ENCODE results near the gene ADGB.
A peak's percentile ranks its signal among the peaks of the same experiment; 100 is the strongest.
"Not testable (repeated sequence)": the region's sequence is repeated elsewhere in the genome, so short reads cannot be mapped to it uniquely, and the experiment has no call there.

The ADGB gene

DNA sequence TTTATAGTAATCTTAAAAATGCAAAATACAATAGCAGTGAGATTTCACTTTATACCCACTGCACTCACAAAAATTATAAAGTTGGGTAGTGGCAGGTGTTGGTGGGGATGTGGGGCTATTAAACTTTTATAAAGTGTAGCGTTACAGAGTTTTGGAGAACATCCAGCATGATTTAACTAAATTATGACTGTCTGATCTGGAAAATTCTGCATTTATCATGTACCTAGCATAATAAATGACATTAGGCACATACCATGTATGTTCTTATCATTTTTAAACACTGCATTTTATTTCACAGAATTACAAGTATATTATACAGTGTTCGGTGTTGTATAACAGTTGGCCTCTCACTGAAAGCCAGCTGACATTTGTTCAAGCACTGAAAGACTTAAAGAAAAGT, 169.9 kb downstream of the ADGB start:
- no peak for DNase-seq (ENCODE audit: low spot score)

DNA sequence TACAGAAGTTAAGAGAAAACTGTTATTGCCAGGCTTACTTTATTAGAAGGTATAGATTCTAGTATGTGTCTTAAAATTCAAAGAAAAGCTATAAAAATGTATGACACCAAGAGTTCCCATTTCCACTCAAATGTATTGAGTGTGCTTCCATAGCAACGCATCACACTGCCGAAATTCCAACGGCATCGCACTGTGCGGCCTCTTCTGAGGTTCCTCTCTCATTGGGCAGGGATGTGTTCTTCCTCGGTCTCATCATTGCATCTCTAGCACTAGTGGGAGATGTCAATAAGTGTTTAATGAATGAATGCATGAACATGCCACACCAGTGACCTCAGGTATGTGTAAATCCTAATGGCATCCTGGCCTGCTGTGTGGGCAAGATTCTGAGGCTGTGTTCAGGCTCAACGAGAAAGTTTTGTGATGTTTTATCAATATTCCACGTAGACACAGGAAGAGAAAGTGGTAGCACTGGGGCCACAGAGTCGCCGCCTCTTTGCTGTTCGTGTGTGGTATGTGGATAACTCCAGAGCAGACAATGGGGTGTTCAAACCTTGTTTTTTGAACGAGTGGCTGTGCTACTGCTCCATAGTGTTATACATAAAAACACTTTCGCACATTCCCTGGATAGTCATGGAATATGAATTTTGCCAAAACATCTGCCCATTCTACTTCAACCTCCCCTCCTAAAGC, 171.6 kb downstream of the ADGB start:
- no peak for DNase-seq (ENCODE audit: low spot score)

DNA sequence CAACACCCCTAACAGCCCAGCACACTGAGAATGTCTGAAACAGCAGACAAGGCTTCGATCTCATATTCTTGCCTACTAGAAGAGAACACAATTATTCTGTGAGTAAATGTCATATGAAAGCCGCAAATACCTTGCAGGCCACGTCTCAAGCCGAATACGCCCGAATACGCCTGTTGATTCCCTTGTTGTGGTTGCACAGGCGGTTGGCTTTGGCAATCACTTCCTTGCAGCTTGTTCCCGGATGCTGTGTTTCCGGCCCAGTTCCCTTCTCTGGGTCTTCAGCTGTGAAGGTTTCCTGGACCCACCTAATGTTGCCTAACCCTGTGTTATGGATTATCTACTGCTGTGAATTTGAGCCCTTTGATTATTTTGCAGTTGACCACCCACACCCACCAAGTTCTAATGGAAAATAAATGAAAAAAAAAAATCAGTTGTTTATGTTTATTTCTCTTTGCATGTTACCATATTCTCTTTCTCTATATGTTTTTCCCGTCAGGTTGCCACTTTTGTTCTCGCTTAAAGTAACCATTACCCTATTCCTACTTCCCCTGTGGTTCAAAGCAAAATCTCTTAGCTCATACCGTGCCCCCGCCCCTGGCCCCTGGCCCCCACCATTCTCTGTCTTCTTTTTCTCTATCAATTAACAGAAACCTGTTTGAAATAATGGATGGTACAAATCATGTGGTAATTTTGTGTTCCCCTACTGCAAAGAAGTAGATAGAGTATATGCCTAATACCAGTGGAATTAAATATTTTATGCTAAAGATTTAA, 172.4 kb downstream of the ADGB start:
- no peak for DNase-seq (ENCODE audit: low spot score)

DNA sequence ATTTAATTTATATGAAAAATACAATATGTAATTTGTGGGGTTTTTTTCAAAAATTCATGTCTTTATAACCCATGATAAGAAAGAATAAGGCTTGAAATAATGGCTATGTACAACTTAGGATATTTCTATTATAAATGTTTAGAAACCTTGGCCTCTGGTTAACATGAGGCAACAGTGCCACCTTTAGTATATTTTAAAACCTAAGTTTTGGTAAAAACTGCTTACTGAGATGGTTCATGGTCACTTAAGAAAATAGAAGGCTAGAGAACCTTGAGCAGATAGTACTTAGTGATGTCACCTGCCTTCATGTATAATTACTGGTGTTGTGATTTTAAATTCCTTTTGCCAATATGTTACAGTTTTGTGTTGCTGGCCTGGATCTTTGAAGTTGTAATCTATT, 176.4 kb downstream of the ADGB start:
- no peak for DNase-seq (ENCODE audit: low spot score)

DNA sequence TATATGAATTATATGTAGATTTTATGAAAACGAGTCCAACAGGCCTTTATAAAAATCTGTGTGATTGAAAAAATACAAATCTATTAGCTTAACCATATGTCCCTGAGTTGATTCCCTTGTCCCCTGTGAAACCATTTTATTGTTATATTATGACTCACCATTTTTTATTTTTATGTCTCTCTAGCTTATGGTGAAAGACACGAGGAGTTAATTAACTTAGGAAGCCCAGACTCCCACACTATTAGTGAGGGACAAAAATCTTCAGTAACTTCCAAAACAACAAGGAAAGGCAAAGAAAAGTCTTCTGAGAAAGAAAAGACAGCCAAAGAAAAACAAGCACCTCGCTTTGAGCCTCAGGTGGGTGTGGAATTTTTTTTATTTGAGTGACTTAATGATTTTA, 183.1 kb downstream of the ADGB start:
- DNase-seq (ENCODE audit: low spot score): no peak

DNA sequence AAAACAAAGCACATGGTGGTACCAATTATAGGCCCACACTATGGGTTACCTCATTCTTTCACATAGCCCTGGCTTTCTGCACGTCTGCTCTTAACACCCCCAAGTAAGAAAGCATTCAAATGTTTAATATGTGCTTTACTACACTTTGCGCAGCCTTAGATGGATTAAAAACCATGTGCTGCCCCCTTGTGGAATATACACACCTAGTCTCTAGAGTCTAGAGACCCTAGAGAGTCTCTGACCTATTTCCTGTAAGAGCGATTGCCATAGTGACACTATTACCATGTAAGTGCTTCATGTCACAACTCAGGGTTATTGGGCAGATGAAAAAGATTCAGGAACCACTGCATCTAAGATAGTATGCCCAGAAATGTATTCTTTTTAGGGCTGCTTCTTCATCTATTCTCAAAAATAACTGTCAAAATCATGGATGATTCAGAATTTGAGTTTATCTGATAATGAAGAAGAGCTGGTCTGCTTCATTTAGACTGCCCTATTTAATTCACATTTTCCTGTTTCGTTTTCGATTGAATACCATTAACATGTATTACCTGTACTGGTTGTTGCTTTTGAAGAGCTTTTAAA, 186.3 kb downstream of the ADGB start:
- DNase-seq (ENCODE audit: low spot score): peak; percentile 76

DNA sequence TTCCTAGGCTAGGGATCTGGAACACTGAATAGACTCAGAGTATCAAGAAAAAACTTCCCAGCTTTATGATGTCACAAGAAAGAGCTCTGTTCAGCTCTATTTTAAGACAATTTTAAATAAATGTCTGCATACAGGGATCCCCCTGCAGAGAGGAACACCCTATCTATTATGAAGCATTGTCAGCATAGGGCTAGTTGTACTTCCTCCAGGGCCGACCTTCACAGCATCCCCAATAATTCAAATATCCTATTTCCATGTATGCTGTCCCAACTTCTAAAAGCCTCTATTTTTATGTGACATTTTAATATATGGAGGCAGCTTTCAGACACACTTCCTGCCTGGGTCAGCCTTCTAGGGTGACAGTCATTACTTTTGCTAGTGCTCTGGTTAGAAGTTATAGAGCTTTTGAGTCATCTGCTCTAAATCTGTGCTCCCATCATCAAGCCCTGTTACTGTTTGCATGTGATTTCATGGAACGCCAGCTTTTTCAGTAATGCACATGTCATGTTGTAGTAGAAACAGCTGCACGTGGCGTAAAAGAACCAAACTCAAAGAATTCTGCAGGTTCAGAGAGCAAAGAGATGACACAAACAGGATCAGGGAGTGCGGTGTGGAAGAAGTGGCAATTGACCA, 189.2 kb downstream of the ADGB start:
- no peak for DNase-seq (ENCODE audit: low spot score)

DNA sequence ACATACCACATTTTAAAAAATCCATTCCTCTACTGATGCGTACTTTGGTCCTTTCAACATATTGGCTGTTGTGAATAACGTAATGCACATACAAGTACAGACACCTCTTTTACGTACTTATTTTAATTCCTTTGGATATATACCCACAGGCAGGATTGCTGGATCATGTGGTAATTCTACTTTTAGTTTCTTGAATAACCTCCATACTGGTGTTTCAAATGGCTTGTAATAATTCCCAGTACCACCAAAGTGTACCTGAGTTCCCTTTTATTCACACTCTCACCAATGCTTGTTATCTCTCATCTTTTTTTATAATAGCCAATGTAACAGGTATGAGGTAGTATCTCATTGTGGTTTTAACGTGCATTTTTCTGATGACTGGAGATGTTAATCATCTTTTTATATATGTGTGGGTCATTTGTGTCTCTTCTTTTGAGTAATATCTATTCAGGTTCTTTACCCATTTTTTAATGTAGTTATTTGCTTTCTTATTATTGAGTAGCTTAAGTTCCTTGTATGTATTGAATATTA, 191.9 kb downstream of the ADGB start:
- no peak for DNase-seq (ENCODE audit: low spot score)

DNA sequence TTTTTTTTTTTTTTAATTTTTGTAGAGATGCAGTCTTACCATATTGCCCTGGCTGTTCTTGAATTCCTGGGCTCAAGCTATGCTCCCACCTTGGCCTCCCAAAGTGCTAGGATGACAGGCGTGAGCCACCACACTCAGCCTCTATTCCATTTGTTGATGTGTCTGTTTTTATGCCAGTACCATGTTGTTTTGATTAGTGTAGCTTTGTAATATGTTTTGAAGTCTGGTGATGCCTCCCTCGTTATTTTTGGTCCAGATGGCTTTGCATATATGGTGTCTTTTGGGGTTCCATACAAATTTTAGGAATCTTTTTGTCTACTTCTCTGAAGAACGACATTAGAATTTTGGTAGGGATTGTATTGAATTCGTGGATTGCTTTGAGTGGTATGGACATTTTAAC, 193.2 kb downstream of the ADGB start:
- no peak for DNase-seq (ENCODE audit: low spot score)

DNA sequence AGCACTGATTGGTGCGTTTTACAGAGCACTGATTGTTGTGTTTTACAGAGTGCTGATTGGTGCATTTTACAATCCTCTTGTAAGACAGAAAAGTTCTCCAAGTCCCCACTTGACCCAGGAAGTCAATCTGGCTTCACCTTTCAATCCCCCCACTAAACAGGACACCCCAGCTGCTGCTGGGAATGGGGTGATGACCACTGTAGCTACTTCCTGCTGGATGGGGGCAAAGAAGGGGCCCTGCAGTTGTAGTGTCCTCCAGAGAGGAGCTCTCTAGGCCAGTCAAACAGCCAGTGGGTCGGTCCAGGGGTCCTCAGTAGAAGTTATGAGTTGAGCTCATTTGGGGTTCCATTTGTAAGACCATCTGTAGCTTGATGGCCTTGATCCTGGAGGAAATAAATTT, 194.4 kb downstream of the ADGB start:
- not testable (repeated sequence) for DNase-seq (ENCODE audit: low spot score)

DNA sequence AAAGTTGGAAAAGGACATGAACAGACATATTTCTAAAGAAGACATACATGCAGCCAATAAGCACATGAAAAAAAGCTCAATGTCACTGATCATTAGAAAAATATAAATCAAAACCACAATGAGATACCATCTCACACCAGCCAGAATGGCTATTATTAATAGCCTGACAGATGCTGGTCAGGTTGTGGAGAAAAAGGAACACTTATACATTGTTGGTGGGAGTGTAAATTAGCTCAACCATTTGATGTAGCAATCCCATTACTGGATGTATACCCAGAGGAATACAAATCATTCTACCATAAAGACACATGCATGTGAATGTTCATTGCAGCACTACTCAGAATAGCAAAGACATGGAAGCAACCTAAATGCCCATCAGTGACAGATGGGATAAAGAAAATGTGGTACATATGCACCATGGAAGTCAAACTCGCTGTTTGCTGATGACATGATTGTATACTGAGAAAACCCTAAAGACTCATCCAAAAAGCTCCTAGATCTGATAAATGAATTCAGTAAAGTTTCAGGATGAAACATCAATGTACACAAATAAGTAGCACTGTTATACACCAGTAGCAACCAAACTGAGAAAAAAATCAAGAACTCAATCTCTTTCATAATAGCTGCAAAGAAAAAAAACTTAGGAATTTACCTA, 196.8 kb downstream of the ADGB start:
- DNase-seq (ENCODE audit: low spot score): no peak

DNA sequence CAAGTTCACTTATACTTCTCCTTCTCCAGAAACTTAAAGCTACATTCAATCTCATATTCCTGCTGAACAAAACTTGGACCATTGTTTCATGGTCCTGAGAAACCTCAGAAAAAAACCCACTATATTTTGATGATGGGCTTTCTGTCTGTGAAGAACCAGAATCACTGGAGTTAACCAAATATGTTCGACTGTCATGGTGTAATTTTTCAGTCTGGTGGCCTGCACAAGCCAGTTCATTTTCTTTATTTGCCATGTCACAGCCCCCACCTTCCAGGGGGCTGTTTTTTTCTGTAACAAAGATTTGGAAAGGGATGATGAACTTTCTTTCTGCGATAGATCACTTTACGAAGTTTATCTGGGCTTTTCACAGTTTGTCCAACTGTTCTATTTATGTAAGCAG, 204.4 kb downstream of the ADGB start:
- DNase-seq (ENCODE audit: low spot score): not testable (repeated sequence)

DNA sequence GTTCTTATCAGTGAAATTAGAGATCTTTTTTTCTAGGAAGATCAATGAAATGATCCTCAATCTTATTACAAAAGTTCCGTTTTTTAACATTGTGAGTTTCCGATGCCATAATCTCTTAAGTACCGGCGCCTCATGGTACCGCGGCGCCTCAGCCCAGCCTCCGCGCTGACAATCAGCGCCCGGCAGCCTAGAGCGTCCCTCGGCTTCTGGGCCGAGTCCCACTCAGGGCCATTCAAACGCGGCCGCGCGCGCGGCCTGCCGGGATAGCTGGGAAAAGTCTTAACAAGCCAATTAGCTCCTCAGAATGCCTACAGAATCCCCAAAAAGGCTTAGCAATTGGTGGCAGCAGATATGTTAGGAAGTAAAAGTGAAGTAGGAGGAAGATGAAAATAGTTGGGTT, 204.8 kb downstream of the ADGB start:
- no peak for DNase-seq (ENCODE audit: low spot score)

DNA sequence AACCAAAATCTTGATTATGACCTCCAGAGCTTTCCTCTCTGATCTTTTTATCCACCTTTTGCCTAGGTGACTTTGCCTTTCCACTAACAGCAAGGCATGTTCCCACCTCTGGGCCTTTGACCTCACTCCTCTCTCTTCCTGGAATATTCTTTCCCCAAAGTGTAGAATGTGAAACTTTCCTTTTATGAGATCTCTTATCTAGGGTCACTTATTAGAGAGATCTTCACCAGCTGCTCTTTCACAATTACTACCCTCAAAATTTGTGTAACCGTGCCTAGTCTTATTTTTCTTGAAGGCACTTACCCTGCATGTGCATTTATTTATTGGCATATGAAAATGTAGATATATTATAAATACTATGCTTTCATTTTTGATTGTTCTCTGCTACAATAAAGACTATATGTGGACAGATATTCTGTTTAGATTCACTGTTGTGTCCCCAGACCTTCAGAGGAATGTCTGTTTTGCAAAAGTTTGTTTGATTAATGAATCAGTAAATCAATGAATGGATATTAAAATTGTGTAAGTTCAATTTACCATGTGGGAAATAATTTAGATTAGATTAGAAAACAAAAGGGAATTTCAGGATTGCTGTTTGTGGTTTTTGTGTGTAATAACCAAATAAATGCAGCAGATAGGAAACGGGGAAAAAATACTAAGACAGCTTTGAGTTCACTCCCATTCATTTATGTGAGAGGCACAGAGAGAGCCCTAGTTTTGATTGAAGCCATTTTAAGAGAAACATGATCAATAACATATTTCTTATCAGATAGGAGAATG, 207.0 kb downstream of the ADGB start:
- no peak for DNase-seq (ENCODE audit: low spot score)

DNA sequence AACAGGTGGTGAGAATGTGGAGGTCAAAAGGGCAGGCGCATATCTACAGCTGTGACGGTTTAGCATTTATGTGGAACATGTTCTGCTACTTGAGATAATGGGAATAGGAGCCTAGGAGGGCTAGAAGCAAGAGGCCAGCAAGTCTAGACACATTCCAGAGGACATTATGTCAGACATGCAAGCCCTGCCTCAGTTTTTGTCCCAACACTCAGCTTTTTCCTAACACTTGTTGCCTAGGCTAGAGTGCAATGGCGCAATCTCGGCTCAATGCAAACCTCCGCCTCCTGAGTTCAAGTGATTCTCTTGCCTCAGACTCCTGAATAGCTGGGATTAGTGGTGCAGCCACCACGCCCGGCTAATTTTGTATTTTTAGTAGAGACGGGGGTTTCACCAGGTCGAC, 210.2 kb downstream of the ADGB start:
- not testable (repeated sequence) for DNase-seq (ENCODE audit: low spot score)

DNA sequence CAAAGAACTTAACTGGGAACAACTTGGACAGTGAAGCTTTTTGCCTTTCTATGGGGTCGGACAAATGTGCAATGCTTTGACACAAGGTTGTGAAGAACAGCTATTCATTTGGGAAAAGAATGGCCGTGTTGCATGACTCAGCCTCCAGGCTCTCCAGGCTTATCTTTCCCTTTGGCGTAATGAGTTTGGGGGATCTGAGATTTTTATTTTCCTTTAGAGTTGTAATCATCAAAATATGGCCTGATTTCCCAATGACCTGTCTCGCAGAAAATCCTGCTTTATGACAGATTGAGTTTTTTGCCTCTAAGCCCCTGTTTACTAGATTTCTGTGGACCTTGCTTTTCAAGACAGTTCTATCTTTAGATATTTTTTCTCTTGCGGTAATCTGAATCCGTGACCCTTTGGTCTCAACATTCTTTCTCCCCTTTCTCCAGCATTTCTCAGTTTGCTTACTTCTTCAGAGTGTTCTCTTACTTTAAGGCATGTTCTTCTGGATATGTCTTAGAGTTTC, 214.1 kb downstream of the ADGB start:
- DNase-seq (ENCODE audit: low spot score): not testable (repeated sequence)

DNA sequence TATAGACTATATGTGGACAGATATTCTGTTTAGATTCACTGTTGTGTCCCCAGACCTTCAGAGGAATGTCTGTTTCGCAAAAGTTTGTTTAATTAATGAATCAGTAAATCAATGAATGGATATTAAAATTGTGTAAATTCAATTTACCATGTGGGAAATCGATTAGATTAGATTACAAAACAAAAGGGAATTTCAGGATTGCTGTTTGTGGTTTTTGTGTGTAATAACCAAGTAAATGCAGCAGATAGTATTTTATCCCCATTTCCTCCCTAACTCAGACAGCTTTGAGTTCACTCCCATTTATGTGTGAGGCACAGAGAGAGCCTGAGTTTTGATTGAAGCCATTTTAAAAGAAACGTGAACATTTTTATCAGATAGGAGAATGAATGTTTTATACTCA, 214.8 kb downstream of the ADGB start:
- DNase-seq (ENCODE audit: low spot score): no peak

DNA sequence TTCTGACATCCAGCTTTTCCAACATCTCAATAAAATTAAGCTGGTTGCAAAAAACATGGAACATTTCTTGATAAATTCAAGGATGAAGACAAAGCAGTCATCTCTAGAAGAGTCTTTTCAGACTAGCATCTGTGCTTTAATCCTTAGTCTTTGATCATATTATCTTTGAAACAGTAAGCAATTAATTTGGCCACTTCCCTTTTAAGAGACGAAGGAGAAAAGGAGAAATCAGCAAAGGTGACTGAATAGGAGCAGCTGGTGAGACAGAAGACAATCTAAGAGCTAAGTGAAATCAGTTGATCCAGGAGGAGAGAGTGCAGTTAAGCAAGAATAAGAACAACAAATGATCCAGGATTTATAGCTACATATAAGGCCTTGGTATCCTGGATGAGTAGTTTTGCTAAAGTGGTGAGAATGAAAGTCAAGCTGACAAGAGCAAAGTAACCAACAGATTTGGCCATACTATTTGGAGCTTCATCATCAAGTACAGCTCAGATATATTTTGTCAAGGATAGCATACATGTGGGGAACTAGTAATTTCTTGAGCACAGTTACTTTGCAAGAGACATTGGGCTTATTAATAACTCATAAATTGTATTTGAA, 215.5 kb downstream of the ADGB start:
- no peak for DNase-seq (ENCODE audit: low spot score)

DNA sequence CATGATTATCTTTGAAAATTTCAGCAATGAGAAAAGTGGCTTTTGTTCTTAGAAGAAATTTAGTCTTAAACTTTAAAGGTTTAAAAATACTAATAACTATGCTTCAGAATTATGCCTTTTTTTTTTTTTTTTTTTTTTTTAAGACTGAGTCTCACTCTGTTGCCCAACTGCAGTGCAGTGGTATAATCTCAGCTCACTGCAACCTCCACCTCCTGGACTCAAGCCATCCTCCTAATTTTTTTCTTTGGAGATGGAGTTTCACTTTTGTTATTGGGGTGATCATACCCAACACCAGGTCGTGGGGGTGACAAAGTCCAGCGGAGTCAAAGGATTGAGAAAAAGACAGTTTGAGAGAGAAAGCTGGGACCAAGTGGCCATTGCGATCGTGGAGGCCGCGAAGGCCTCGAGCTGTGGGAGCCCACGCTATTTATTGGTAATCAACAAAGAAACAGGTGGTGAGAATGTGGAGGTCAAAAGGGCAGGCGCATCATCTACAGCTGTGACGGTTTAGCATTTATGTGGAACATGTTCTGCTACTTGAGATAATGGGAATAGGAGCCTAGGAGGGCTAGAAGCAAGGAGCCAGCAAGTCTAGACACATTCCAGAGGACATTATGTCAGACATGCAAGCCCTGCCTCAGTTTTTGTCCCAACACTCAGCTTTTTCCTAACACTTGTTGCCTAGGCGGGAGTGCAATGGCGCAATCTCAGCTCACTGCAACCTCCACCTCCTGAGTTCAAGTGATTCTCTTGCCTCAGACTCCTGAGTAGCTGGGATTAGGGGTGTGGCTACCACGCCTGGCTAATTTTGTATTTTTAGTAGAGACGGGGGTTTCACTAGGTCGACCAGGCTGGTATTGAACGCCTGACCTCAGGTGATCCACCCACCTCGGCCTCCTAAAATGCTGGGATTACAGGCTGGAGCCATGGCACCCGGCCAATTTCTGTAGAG, 217.0 kb downstream of the ADGB start:
- DNase-seq (ENCODE audit: low spot score): not testable (repeated sequence)

All from NAMALWA (cell line).